HG02623 (cell line): ENCODE data around the gene TNFRSF9.

Experiments
- ATAC-seq: cut with Tn5 transposase; IDR thresholded peaks from one replicate; pipeline ENCODE4 v1.9.1; 2021; ENCODE audit warnings: moderate library complexity; ENCODE audit not compliant: unreplicated experiment

TNFRSF9 gene

GRCh38 chr1:7878027-7878426 is 62.6 kb downstream of the TNFRSF9 start:
- ATAC-seq, result no peak

- ATAC-seq, result no peak
Observed at GRCh38 chr1:7873801-7874795, 66.5 kb downstream of the TNFRSF9 start.

- ATAC-seq, result no peak
Observed at GRCh38 chr1:7871136-7871535, 69.5 kb downstream of the TNFRSF9 start.

GRCh38 chr1:7869136-7869920 is 71.3 kb downstream of the TNFRSF9 start:
- no peak for ATAC-seq

GRCh38 chr1:7868070-7868780 is 72.4 kb downstream of the TNFRSF9 start:
- no peak for ATAC-seq

- ATAC-seq, result no peak
Observed at GRCh38 chr1:7865978-7866377, 74.7 kb downstream of the TNFRSF9 start.
